Stomach (tissue), 9 donors: ENCODE data around the gene POLR3A. TPM values are rescaled to one million over a fixed set of nuclear protein-coding genes. Genes with fewer than 3 reads are reported as not detected.

ENCODE experiments used
- DNase-seq, 2 donors: peaks; one replicate each; pipeline versions ENCODE4 v3.0.0 to v3.0.0-alpha.2; 2013 to 2019
- H3K27ac ChIP-seq, 5 donors: fragments of 200-600 bp in 4 of 5; sonication (generic) in 4 of 5; one replicate each; pipeline ENCODE4 v1.5.1; 2013 to 2019; ENCODE audit warnings: mild to moderate bottlenecking in 1 of 5, moderate library complexity in 1 of 5
- H3K27me3 ChIP-seq, 3 donors: fragments of 200-600 bp; sonication (generic); one replicate each; pipeline ENCODE4 v1.5.1; 2017 to 2019; ENCODE audit warnings: mixed run types in 1 of 3
- H3K36me3 ChIP-seq, 4 donors: fragments of 200-600 bp; sonication (generic); 1 replicate in 3 of 4; 2 replicates in 1 of 4; pipeline ENCODE4 v1.5.1; 2016 to 2019
- H3K4me1 ChIP-seq, 4 donors: fragments of 200-600 bp; sonication (generic); one replicate each; pipeline ENCODE4 v1.5.1; 2016 to 2019
- H3K4me3 ChIP-seq, 4 donors: fragments of 200-600 bp; sonication (generic) in 3 of 4; one replicate each; pipeline ENCODE4 v1.5.1; 2016 to 2019; ENCODE audit warnings: mild to moderate bottlenecking in 1 of 4
- H3K9me3 ChIP-seq, 4 donors: fragments of 200-600 bp; sonication (generic); one replicate each; pipeline ENCODE4 v1.5.1; 2016 to 2019
- EP300 ChIP-seq: sonication (generic); formaldehyde crosslinking; IDR thresholded peaks from one replicate; pipeline ENCODE4 v1.6.1; 2017; ENCODE audit warnings: antibody characterized with exemption
- POLR2A ChIP-seq, 4 donors: fragments of 450-650 bp; IDR thresholded peaks; one replicate each; pipeline ENCODE4 v1.6.1; 2016; ENCODE audit warnings: antibody characterized with exemption in 4 of 4, control low read depth in 2 of 4, mild to moderate bottlenecking in 1 of 4, moderate library complexity in 1 of 4
- POLR2AphosphoS5 ChIP-seq, 3 donors: sonication (generic); formaldehyde crosslinking; IDR thresholded peaks; one replicate each; pipeline ENCODE4 v1.6.1; 2016; ENCODE audit warnings: antibody characterized with exemption in 3 of 3
- WGBS, 5 donors: extraction: QIAGEN DNeasy Blood & Tissue Kit in 3 of 5; methylation state at CpG; one replicate each; pipeline versions ENCODE4 v1.1.5 to v1.1.7; 2013 to 2018; 5-methylcytosine and 5-hydroxymethylcytosine counted together
- intact Hi-C: fragments of 100-400 bp; cut with DNase I; formaldehyde crosslinking; loops from one replicate; pipeline ENCODE4 v1.15.1; 2023; ENCODE audit warnings: low total_unique reads
- polyA plus RNA-seq, 3 donors: library from polyadenylated mRNA; stranded (reverse); fragments of 200-250 nt; gene quantifications; one replicate each; pipeline ENCODE4 v1.2.3, GENCODE V29; 2013
- total RNA-seq, 5 donors: library from RNA; depleted of rRNA; stranded (reverse); fragments of >200 nt; gene quantifications; one replicate each; pipeline versions ENCODE4 v1.1.0 to v1.2.3, GENCODE V29; 2014 to 2016
- TF ChIP-seq, protein P1 (sequence below), 7 experiments: fragments of 450-650 bp in 4 of 7; fragments of 200-600 bp in 3 of 7; sonication (generic) in 3 of 7; IDR thresholded peaks; one replicate each; pipeline ENCODE4 v1.5.1; 2016 to 2019; ENCODE audit warnings: antibody characterized with exemption in 7 of 7, control low read depth in 2 of 7, mild to moderate bottlenecking in 1 of 7
- donor health status: healthy with polysubstance abuse.
- donor health status: Bipolar disorder and iron deficiency.
- donor health status: healthy.

The POLR3A gene
- total and polyA plus RNA-seq, 8 donors = 2.1 to 25.8 (median 8.9) TPM

DNA sequence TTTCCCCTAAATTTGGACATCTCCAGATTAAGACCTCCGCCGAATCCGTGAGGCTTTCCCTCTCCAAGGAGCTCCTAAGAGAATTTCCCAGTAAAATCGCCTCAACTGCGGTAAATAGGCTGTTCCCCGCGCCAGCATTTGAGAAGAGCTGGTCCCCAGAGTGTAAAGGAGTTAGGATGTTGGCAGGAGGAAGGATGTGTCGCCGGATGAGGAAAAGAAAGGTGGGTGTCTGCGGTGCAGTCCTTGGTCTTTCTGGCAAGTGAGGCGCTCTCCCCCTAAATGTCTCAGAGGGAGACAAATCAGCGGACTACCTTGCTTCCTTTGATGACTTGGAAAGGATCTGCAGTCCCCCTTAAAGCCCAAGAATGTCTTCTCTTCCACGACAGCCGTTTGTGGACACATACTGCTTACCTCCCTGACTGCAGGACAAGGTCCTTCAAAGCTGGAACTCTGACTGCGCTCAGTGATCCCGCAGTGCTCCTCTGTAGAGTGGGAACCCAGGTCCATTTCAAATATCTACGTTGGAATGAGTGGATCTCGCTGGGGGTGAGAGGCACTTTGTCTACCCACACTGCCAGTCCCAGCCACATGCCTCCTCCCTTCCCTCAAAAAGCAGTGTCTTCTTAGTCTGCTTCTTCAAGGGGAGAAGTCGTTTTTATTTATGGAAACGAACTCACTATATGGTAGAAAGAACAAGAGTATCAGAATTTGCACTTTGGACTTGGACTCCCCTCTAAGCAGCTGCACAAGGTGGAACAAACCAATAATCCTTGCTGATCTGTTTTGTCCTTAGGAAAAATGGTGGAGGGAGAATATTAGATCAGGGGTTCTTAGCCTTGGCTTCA lies 101.7 kb downstream of the POLR3A start:
- WGBS, 5 donors = 20 to 31% (median 28%) methylated on average over 20 of the region's 20 CpGs
- intact Hi-C loops = loop anchor here (10.0 kb wide), 1 partner anchor 83 kb away; no protein-coding TSS in a partner anchor
- no peak for TF ChIP-seq POLR2A (IDR thresholded peaks at IDR 0.05)
- TF ChIP-seq EP300 = no peak
- no peak for TF ChIP-seq POLR2AphosphoS5 (IDR thresholded peaks at IDR 0.05)
- TF ChIP-seq, protein P1, sequence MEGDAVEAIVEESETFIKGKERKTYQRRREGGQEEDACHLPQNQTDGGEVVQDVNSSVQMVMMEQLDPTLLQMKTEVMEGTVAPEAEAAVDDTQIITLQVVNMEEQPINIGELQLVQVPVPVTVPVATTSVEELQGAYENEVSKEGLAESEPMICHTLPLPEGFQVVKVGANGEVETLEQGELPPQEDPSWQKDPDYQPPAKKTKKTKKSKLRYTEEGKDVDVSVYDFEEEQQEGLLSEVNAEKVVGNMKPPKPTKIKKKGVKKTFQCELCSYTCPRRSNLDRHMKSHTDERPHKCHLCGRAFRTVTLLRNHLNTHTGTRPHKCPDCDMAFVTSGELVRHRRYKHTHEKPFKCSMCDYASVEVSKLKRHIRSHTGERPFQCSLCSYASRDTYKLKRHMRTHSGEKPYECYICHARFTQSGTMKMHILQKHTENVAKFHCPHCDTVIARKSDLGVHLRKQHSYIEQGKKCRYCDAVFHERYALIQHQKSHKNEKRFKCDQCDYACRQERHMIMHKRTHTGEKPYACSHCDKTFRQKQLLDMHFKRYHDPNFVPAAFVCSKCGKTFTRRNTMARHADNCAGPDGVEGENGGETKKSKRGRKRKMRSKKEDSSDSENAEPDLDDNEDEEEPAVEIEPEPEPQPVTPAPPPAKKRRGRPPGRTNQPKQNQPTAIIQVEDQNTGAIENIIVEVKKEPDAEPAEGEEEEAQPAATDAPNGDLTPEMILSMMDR (IDR thresholded peaks at IDR 0.05) = no peak
- Histone ChIP-seq H3K4me1 (peaks cover 13 to 42% (median 36%) of the 10 kb centered on the region in 4 donors), H3K36me3 (no peaks in the 10 kb centered on the region), H3K27ac (peak overlapping the region in 4 of 5 donors; percentile 72 to 92 (median 84)), H3K9me3 (no peaks in the 10 kb centered on the region), H3K4me3 (peak overlapping the region; percentile 63 to 82 (median 75)), H3K27me3 (peaks cover 0 to 30% (median 0%) of the 10 kb centered on the region in 3 donors)
- DNase-seq = peak in 1 of 2 donors; percentile 46

DNA sequence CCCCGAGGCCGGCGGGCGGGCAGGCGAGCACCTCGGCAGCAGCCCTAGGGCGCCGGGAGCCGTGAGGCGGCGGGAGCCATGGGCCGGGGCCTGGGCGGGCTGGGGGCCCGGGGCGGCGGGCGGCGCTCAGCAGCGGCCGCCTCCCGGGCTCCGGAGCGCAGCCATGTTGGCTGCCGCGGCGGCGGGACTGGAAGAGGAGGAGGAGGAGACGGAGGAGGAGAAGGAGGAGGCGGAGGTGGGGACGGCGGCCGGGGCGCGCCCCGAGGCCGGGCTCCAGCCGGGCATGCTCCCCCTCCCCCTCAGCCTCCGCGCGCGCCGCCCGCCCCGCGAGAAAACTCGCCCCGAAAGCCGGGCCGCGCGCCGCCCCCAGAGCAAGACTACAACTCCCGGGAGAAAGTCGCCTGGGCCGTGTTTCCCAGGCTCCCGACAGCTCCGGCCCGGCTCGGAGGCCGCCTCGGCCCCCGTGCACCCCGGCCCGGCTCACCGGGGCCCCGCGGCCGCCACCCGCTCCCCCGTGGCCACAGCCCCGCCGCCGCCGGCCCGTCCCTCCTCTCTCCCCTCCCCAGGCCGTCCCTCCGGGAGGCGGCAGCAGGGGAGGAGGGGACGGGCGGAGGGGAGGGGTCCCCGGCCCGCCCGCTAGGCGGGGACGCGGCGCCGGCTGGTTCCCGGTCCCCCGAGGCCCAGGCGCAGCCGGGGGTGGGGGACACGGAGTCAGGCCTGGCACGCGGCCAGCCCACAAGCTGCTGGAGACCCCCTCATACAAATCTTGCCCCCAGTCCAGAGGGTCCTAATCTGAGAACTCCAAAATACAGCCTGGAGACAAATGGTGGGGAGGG lies 102.5 kb downstream of the POLR3A start, which contains the start of gene DLG5:
Gene DLG5 (minus strand): TSS at position 190 of the 836 bp plus-strand sequence. CDS start 235 bp downstream, outside the sequence.
- 1 to 2% (median 1%) methylated on average over 9 to 77 of the region's 95 CpGs for WGBS, 5 donors
- H3K9me3 ChIP-seq = no peaks in the 10 kb centered on the region
- intact Hi-C loops = loop anchor here (10.0 kb wide), 1 partner anchor 82 kb away; no protein-coding TSS in a partner anchor
- H3K27ac ChIP-seq = peak within 1 kb of the TSS; percentile 66 to 92 (median 83)
- H3K27me3 ChIP-seq = peaks cover 0 to 30% (median 0%) of the 10 kb centered on the region in 3 donors
- peak within 1 kb of the TSS; percentile 63 to 82 (median 75) for H3K4me3 ChIP-seq
- DNase-seq = peak; percentile 67 to 88
- no peaks in the 10 kb centered on the region for H3K36me3 ChIP-seq
- peaks cover 13 to 50% (median 36%) of the 10 kb centered on the region in 4 donors for H3K4me1 ChIP-seq
- TF ChIP-seq, protein P1 (IDR thresholded peaks at IDR 0.05) = no peak
- TF ChIP-seq POLR2AphosphoS5 (IDR thresholded peaks at IDR 0.05) (peak in 1 of 3 donors; percentile 47), POLR2A (IDR thresholded peaks at IDR 0.05) (no peak), EP300 (no peak)

DNA sequence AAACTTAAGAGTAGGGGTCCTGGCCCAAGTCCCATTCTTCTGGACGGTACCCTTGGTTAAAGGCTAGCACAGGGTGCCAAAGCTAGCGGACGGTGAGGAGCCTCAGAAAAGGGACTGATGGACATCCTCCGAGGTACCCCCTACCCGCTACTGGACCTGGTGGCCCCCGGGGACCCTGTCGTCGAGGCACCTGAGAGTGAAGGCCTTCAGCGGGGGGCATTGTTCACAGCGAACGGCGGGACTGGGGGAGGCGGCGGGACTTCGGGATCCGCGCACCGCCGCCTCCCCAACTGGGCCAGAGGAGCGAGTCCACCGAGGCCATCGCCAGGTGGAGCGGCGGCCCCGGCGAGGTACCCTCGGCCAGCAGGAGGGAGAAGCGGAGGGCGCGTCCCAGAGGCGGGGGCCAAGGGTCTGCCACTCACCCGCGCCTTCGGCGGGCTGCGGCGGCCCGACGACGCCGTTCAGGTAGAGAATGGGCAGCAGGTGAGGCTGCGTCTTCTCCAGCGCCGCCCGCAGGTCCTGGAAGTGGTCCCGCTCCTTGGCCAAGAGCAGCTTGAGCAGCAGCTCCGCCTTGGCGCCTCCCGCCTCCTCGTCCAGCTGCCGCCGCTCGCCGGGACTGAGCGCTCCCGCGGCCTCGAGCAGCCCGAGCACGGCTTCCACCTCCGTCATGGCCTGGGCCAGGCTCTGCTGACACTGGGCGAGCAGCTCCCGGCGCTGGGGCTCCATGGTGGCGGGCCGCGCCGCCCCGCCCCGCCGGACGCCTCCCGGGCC lies 103.3 kb downstream of the POLR3A start:
- peak; percentile 67 to 83 for DNase-seq
- intact Hi-C loops = loop anchor here (10.0 kb wide), 1 partner anchor 81 kb away; no protein-coding TSS in a partner anchor
- peaks cover 13 to 56% (median 39%) of the 10 kb centered on the region in 4 donors for H3K4me1 ChIP-seq
- 1 to 4% (median 2%) methylated on average over 8 to 73 of the region's 73 CpGs for WGBS, 5 donors
- H3K36me3 ChIP-seq = no peaks in the 10 kb centered on the region
- H3K9me3 ChIP-seq = no peaks in the 10 kb centered on the region
- peak overlapping the region; percentile 66 to 92 (median 83) for H3K27ac ChIP-seq
- H3K27me3 ChIP-seq = peaks cover 0 to 30% (median 0%) of the 10 kb centered on the region in 3 donors
- peak overlapping the region; percentile 63 to 82 (median 75) for H3K4me3 ChIP-seq
- TF ChIP-seq EP300 = no peak
- no peak for TF ChIP-seq POLR2AphosphoS5 (IDR thresholded peaks at IDR 0.05)
- TF ChIP-seq, protein P1 (IDR thresholded peaks at IDR 0.05) = no peak
- TF ChIP-seq POLR2A (IDR thresholded peaks at IDR 0.05) = no peak
